ENCODE measurements around the gene MARCHF9.

MARCHF9 gene

GRCh38 chr12:57765698-57766463, 11.0 kb downstream of the MARCHF9 start:
- no peak for DNase-seq (ENCODE audit: insufficient read length, low spot score)
- TF ChIP-seq CTCF (IDR thresholded peaks at IDR 0.05; ENCODE audit: insufficient read depth, missing control alignments), result no peak
- no peak for FAIRE-seq

- FAIRE-seq (peak; percentile 38), DNase-seq (ENCODE audit: insufficient read length, low spot score) (peak; percentile 78)
- TF ChIP-seq CTCF (IDR thresholded peaks at IDR 0.05; ENCODE audit: insufficient read depth, missing control alignments), result no peak
Observed at GRCh38 chr12:57766464-57767304, 11.8 kb downstream of the MARCHF9 start, which contains the start of gene CYP27B1. TSS of gene CYP27B1 (minus strand) at chr12:57767078. CDS start at chr12:57767041, 37 bp downstream.

- no peak for TF ChIP-seq CTCF (IDR thresholded peaks at IDR 0.05; ENCODE audit: insufficient read depth, missing control alignments)
- DNase-seq (ENCODE audit: insufficient read length, low spot score) (no peak), FAIRE-seq (no peak)
Observed at GRCh38 chr12:57767305-57767698, 12.4 kb downstream of the MARCHF9 start.

GRCh38 chr12:57767876-57768275, 13.0 kb downstream of the MARCHF9 start:
- no peak for FAIRE-seq
- no peak for DNase-seq (ENCODE audit: insufficient read length, low spot score)
- TF ChIP-seq CTCF (IDR thresholded peaks at IDR 0.05; ENCODE audit: insufficient read depth, missing control alignments), result no peak

- DNase-seq (ENCODE audit: insufficient read length, low spot score), result no peak
- no peak for FAIRE-seq
- TF ChIP-seq CTCF (IDR thresholded peaks at IDR 0.05; ENCODE audit: insufficient read depth, missing control alignments), result no peak
Observed at GRCh38 chr12:57769594-57769993, 14.7 kb downstream of the MARCHF9 start.

GRCh38 chr12:57770734-57771133, 15.8 kb downstream of the MARCHF9 start:
- FAIRE-seq, result no peak
- DNase-seq (ENCODE audit: insufficient read length, low spot score), result no peak

More at GRCh38 chr12:57770734-57771133, 15.8 kb downstream of the MARCHF9 start:
- TF ChIP-seq CTCF (IDR thresholded peaks at IDR 0.05; ENCODE audit: insufficient read depth, missing control alignments), result no peak
